Measurements from ENCODE around the gene DISC1.
"Not testable (repeated sequence)": the region's sequence is repeated elsewhere in the genome, so short reads cannot be mapped to it uniquely, and the experiment has no call there.

The DISC1 gene

DNA sequence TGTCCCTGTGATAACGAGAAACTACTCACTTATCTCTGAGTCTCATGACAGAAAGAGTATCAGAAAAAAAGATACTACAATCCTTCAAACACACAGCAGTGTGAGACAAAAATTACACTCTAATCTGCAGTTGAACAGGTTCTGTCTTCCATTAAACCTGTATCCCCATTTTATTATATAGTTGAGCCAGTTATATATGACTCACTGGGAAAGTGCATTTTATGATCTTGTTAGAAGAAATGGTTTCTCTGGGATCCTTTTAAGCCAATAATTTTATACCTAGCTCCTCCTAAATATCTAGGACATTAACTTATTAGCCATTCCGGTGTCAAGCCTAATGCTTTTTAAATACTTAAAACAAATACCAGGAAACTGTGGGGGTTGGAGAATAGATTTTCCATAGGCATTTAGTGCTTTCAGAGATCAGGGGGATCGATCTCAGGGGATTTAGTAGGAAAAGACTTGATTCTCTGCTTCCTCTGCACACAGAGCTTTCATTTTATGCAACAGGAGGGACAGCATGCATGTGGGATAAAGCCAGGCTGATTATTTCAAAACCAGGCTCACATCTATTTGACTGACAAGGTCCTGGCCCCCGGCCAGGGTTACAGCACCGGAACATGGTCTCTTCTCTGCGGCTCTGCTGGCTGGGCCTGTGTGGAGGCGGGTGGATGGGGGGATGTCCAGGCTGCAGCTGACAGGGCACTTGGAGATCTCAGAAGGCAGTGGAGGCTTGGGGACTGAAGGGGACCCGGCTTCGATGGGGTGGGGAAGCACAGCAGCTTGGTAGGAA is 310.6 kb downstream of the DISC1 start:
- no peak for DNase-seq

- DNase-seq: no peak
These were observed 311.6 kb downstream of the DISC1 start for GRCh38 chr1:231938211-231938610.

DNA sequence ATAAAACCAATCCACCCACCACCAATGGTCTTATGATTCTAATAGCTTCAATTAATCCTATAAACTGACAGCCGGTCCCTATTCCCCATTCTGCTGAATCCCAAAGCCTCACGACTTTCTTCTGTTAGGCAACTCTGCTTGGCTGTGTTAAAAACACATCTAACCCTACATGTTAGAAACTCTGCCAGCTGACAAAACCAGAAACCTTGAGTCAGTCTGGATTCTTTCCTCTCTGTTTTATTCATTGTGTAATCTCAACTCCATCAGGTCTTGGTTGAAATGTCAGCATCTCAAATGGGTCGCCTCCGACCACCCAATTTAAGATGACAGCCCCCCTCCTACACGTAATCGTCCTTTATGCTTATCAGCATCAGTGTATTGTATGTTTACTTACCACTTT is 312.1 kb downstream of the DISC1 start:
- no peak for DNase-seq

DNA sequence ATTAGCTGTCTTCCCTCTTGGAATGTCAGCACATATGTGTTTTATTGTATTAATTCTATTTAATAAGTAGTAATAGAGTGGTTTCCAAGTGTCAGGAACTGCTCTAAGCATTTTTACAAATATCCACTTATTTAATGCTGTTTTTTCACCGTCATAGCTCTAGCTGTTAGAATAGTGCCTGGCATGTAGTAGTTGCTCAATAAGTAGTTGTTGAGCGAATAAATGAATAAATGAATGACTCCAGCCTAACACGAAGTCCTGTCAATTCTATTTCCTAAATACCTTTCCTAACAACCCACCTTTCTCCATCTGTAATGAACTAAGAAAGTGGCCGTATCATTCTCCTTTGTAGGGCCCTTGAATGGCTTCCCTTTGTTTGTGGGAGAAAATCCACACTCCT is 312.5 kb downstream of the DISC1 start:
- DNase-seq: no peak

DNA sequence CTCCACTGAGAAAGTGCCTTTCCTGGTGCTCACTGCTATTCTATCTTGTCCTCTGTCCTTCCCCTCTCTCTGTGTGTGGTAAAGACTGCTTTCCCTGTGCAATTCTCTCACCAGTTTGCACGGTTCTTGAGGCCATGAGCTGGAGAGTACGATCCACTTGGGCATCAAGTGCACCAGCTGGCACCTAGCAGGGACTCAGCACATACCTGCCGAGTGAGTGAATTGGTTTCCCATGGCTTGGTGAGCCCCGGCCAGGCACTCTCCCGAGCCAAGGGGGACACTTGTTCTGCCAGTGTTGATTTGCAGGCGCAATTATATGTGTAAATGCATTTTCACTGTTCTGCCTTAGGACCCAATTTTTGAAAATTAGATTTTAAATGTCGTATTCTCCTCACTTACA is 313.5 kb downstream of the DISC1 start:
- DNase-seq: no peak

DNA sequence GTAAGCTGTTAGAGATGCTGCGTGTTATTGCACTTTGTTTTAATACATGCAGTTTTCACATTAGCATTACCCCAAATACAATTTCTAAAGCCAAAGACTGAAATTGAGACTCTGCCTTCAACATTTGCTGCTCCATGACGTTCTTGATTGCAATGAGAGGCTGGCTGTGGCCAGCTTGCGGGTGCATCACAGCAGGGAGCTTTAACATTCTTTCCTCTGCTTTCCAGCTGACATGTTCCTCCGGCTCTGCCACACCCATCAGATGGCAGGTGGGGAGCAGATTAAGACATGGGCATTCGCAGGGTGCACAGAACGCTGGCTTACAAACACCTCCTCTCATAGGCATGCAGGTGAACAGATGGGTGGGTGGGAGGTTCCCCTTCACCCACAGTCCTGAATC is 314.1 kb downstream of the DISC1 start:
- DNase-seq: no peak

DNA sequence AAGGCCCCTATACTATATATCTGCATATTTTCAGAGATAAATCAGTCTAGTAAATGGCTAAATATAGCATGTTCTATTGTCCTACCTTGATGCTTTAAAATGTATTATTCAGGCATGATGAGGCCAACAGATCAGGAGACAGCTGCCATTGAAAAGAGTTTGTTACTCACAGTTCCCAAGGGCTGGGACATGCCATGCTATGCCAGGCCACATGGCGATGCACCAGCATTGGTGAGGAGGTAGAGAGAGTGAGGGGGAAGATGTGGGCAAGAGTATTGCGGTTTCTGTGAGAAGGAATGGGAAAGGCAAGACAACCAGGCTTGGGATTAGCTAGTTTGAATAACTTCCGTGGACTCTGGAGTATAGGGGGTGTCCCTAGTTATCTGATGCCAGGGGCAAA is 316.5 kb downstream of the DISC1 start:
- no peak for DNase-seq

GRCh38 chr1:231948102-231948501 is 321.5 kb downstream of the DISC1 start:
- not testable (repeated sequence) for DNase-seq

DNA sequence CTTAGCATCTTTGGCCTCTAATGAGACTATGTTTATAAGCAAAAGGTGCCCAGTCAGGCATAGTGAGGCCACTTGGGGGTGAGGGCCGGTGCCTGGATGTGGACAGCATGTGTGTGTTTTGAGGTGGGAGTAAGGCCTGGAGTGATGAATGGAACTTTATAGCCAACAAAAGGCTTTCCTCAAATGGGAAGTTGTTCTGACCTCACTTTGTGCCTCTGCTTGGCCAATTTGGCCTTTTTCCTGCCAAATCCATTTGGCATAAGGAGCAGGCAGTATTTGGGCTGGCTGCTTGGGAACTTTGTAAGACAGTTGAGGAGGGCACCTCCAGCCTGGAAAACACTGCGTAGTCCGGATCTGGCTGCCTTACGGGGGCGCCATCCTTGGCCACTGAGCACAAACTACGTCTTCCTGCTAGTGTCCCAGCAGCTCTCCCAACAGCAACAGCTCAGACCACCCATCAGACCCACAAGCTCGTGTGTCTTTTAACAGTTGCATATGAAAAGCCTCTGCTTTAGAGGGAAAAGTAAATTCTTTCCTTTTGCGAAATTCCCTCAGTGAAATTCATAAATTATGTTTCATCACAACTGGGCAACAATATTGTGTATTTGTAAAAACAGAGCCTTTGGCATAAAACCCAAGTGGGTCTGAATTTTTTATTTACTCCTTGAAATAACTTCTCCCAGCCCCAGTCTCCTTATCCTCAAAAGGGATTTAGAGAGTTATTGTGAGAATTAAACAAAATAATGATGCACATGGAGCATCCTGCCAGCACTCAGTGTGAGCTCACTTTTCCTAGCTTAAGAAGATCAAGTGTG is 322.9 kb downstream of the DISC1 start:
- no peak for DNase-seq

DNA sequence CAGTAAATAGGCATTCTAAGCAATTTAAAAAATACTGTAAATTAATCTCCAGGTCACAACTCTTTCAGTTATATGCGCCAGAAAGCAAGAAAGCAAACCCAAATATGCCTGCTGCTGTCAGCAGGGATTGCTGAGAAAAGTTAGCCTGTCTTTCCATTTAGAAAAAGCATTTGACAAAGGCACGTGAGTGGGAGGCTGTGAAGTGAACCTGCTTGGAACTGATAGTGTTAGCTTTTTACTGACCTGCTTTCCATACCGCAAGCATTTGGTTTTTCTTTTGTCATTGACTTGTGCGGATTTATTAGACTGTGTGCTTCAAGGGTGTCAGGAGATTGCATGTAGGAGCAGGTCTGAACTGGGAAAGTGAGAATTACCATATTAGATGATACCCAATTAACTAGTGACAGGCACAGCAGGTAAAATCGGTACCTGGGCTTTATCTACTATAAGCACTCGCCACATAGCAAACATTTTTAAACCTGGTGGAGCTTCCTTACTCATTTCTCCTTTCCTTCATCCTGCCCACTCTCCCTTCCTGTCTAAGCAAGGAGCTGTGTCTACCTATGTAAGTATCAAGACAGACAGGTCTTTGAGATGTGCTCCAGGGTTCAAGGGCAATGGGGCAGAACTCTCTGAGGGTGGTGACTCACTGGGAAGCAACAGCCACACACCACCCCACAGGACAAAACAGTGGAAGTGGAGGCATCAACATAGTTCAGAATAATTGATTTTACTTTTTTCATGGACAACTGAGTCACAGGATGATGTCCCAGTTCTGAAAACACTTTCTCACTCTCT is 323.9 kb downstream of the DISC1 start:
- no peak for DNase-seq

- DNase-seq: no peak
These were observed 324.8 kb downstream of the DISC1 start for GRCh38 chr1:231951374-231951773.

GRCh38 chr1:231952154-231952553 is 325.6 kb downstream of the DISC1 start:
- DNase-seq: no peak

GRCh38 chr1:231953660-231954059 is 327.1 kb downstream of the DISC1 start:
- no peak for DNase-seq

GRCh38 chr1:231954751-231955150 is 328.2 kb downstream of the DISC1 start:
- DNase-seq: no peak

- DNase-seq: no peak
These were observed 330.8 kb downstream of the DISC1 start for GRCh38 chr1:231957359-231957758.

DNA sequence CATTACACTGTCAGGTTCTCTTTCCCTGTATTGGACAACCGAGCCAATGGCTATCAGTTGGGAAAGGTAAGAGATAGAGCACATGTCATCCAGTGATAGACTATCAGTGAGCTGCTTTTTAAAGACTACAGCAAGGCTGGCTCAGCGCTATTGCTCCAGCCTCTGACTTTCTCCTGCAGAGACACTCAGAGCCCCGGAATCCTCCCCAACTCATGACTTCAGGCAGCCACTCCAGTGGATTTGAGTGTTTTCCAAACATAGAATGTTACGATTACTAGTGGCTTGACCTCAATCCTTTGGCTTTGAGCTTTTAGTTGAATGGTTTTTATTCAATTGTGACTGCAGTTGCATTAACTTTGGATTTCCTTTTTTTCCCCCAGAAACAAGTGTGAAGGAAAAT is 331.9 kb downstream of the DISC1 start:
- DNase-seq: no peak

DNA sequence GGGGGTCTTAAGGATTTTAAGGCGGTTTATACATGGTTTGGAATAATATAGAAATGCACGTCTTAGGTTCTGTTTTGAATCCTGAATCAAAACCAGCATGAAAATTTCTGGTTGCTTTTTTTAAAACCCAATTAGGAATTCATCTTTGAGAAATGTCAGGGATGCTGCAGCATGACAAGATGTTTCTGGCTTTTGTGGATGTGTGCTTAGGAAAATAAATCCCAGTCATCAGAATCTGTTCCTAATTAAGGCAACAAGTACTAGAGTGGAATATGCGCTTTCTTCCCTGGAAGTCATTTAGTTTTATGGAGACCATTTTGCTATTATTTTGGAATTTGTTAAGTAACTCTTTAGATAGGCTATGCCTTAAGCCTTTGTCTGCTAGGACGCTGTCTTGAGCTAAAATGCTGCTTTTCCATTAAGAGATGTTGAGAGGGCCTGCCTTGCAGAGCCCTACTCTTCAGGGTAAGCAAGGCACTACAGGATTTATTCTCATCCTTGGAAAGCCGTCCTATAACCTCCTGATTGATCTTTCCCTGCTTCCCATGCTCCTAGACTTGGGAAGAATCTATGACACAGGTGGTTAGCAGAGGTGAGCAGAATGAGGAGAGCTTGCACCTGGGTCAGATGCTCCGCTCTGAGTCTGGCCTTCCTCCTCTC is 332.8 kb downstream of the DISC1 start:
- no peak for DNase-seq

GRCh38 chr1:231961801-231962200 is 335.2 kb downstream of the DISC1 start:
- DNase-seq: not testable (repeated sequence)

GRCh38 chr1:231962636-231963035 is 336.0 kb downstream of the DISC1 start:
- no peak for DNase-seq

DNA sequence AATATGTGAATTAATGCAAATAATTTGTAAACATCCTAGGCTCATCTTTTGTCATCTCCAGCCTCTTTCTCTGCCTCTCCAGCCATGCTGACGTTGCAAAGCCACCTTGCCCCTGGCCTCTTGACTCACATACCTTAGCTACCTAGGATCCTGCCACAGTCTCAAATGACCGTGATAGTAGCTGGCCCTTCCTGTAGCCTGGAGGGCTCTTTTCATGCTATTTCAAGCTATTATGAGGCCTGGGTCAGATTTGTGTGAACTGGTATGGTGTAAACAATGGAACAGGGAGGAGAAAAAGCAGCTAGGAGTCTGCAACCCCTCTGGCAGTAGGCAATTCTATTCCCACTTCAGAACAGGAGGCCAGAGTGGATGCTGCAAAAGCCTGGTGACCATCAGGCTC is 337.7 kb downstream of the DISC1 start:
- no peak for DNase-seq

DNA sequence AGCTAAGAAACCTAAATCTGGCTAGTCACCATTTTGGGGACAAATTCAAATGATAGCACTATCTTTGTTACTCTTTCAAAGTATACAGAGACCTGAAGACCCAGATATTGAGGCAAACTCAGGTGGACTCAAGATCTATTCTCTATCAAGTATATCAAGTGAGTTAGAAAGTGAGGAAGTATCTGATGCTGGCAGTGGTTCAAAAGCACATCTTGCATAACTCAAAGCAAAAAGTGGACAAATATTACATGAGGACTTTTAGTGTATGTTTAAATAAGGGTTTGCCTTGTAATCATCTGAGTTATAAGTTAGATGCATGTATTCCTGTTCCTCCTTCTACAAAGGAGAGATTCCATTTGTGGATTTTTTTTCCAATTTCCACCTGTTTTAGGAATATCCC is 338.4 kb downstream of the DISC1 start:
- peak; percentile 36 to 55 for DNase-seq

DNA sequence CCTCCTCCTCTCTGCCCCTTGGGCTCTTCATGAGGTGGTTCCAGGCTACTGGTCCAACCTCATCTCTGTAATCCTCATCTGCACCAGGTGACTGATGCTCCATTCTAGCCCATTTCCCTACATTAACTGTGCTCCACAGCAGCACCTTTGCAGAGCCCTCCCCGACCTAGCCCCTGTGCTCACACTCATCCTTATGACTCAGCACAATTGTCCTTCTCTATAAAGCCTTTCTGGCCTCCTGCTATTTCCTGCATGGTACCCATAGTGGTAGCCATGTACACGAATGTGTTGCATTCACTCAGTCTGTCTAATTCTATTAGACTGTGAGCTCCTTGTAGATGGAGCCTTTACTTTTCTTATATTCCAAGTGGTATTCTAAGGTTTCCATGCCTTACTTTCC is 339.0 kb downstream of the DISC1 start:
- DNase-seq: no peak

GRCh38 chr1:231966983-231967382 is 340.4 kb downstream of the DISC1 start:
- no peak for DNase-seq

Data from AML-193 (cell line).